Lower leg skin (tissue), 3 donors: Measurements from ENCODE around the gene CACNA1B.

Source experiments
- POLR2A ChIP-seq, 2 donors: fragments of 450-650 bp; IDR thresholded peaks; one replicate each; pipeline ENCODE4 v1.6.1; 2016 to 2017; ENCODE audit warnings: antibody characterized with exemption in 2 of 2, mild to moderate bottlenecking in 1 of 2, moderate library complexity in 1 of 2
- TF ChIP-seq, protein P1 (sequence below), 3 donors: fragments of 450-650 bp; IDR thresholded peaks; one replicate each; pipeline ENCODE4 v1.5.1; 2016; ENCODE audit warnings: antibody characterized with exemption in 3 of 3, mild to moderate bottlenecking in 3 of 3, moderate library complexity in 2 of 3

DNA sequence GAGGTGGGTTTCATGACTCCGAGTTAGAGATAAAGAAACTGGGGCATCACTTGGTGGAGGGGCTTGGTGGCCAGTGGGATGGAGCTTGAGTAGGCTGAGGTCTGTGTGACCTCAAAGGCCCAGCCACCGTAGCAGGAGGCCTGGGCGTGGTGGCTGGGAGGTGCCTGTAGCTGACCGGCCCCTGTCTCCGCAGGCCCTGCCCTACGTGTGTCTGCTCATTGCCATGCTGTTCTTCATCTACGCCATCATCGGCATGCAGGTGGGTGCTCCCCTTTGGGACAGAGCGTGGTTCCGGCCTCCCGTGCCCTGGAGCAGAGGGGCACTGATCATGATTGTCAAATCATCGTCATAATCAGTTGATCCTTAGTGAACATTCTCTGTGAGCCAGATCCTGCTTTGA is 196.2 kb downstream of the CACNA1B start:
- TF ChIP-seq, protein P1, sequence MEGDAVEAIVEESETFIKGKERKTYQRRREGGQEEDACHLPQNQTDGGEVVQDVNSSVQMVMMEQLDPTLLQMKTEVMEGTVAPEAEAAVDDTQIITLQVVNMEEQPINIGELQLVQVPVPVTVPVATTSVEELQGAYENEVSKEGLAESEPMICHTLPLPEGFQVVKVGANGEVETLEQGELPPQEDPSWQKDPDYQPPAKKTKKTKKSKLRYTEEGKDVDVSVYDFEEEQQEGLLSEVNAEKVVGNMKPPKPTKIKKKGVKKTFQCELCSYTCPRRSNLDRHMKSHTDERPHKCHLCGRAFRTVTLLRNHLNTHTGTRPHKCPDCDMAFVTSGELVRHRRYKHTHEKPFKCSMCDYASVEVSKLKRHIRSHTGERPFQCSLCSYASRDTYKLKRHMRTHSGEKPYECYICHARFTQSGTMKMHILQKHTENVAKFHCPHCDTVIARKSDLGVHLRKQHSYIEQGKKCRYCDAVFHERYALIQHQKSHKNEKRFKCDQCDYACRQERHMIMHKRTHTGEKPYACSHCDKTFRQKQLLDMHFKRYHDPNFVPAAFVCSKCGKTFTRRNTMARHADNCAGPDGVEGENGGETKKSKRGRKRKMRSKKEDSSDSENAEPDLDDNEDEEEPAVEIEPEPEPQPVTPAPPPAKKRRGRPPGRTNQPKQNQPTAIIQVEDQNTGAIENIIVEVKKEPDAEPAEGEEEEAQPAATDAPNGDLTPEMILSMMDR (IDR thresholded peaks at IDR 0.05): no peak
- TF ChIP-seq POLR2A (IDR thresholded peaks at IDR 0.05): no peak
